ENCODE results near the gene GTF3A. TPM values are rescaled to one million over a fixed set of nuclear protein-coding genes. Genes with fewer than 3 reads are reported as not detected.

GTF3A gene
- total and polyA plus RNA-seq, 9 of the 15 experiments (the other 6 are each of a cell fraction or from before 2014, with no cell fraction given), result 47.5 to 303 (median 174) TPM

DNA sequence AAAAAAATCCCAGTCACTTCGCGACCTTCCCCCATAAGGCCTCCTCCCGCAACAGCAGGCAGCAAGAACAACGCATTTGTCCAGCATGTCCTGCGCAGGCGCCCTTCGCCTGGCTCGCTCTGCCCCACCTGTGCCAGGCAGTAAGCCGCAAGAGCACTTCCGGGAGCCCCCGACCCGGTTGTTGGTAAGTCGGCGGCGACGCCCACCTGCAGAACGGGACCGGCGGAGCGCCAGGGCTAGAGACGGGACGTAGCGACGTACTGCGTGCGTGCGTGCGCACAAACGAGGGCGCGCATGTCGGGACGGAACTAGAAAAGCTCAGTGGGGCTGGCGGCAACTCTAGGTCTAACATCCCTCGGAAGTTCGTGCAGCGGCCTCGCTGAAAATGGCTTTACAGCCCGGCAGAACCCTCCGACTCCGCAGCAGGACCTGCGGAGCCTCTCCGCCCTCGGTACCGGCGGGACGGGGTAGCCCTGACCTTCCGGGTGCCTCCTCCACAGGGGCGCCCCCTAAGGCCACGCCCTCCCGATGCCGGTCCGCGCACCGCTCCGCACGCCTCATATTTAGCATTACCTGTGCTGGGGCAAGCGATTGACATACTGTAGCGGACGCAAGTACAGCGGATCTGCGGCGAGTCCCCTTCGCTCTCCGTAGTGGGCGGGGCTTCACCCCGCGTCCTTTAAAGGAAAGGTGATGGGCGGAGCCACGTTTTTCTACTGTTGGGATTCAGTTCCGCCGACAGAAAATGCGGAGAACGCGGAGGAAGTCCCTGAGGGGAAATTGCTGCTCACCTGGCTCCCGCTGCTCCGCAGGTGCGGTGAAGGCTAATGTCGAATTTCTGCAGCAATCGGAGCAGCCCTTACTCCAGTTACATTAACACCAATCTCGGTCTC is 25.8 kb downstream of the GTF3A start, which contains the start of gene MTIF3 (continued):
- peak; percentile 27; the same call in 1 of the 2 replicates for TF ChIP-seq JUN (IDR thresholded peaks at IDR 0.05; ENCODE audit: borderline replicate concordance, low read depth, low read length)
- no peak for TF ChIP-seq JUN (CRISPR knock-in tag; IDR thresholded peaks at IDR 0.05; ENCODE audit: borderline replicate concordance)
- no peak for TF ChIP-seq BRD4 (IDR thresholded peaks at IDR 0.05)
- TF ChIP-seq, protein P1, sequence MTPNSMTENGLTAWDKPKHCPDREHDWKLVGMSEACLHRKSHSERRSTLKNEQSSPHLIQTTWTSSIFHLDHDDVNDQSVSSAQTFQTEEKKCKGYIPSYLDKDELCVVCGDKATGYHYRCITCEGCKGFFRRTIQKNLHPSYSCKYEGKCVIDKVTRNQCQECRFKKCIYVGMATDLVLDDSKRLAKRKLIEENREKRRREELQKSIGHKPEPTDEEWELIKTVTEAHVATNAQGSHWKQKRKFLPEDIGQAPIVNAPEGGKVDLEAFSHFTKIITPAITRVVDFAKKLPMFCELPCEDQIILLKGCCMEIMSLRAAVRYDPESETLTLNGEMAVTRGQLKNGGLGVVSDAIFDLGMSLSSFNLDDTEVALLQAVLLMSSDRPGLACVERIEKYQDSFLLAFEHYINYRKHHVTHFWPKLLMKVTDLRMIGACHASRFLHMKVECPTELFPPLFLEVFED (CRISPR knock-in tag; conservative IDR thresholded peaks at IDR 0.05), result no peak
- peak in 1 of 2 experiments; percentile 20; a peak in 1 of 4 replicates for TF ChIP-seq SIN3A (IDR thresholded peaks at IDR 0.05; ENCODE audit: borderline replicate concordance in 2 of 2, control insufficient read depth in 1 of 2, low read depth in 2 of 2, low read length in 2 of 2)
- TF ChIP-seq ZNF212 (CRISPR knock-in tag; IDR thresholded peaks at IDR 0.05), result no peak
- TF ChIP-seq ZBED1 (IDR thresholded peaks at IDR 0.05), result no peak
- TF ChIP-seq POLR2G (IDR thresholded peaks at IDR 0.05; ENCODE audit: low read depth, low read length), result peak; percentile 93
- no peak for TF ChIP-seq HOXB6 (CRISPR knock-in tag; IDR thresholded peaks at IDR 0.05; ENCODE audit: borderline replicate concordance)

Measured in K562 (cell line).